Stimulated activated memory B cell treated with anti-CD40 and anti-IgM and Interleukin-4, amounts not matched to agents 10 μg/mL and 1 μg/mL and 100 μg/mL, for 72 hours (primary cell): ENCODE results near the gene TSFM.

ENCODE experiments used
- ATAC-seq: fragments of 150-1000 bp; cut with Tn5 transposase; 2 replicates; pipeline ENCODE4 v1.10.0; 2021
- H3K27ac Mint-ChIP-seq: one replicate; pipeline ENCODE4 v1.8.0; 2022; ENCODE audit warnings: mild to moderate bottlenecking, mixed read lengths
- H3K27me3 Mint-ChIP-seq: one replicate; pipeline ENCODE4 v1.8.0; 2022; ENCODE audit warnings: mixed read lengths
- H3K36me3 Mint-ChIP-seq: one replicate; pipeline ENCODE4 v1.8.0; 2022; ENCODE audit warnings: mixed read lengths
- H3K4me1 Mint-ChIP-seq: one replicate; pipeline ENCODE4 v1.8.0; 2022; ENCODE audit warnings: mixed read lengths
- H3K4me3 Mint-ChIP-seq: one replicate; pipeline ENCODE4 v1.8.0; 2022; ENCODE audit warnings: mild to moderate bottlenecking, moderate library complexity, mixed read lengths
- H3K9me3 Mint-ChIP-seq: one replicate; pipeline ENCODE4 v1.8.0; 2022; ENCODE audit warnings: mixed read lengths

The TSFM gene

DNA sequence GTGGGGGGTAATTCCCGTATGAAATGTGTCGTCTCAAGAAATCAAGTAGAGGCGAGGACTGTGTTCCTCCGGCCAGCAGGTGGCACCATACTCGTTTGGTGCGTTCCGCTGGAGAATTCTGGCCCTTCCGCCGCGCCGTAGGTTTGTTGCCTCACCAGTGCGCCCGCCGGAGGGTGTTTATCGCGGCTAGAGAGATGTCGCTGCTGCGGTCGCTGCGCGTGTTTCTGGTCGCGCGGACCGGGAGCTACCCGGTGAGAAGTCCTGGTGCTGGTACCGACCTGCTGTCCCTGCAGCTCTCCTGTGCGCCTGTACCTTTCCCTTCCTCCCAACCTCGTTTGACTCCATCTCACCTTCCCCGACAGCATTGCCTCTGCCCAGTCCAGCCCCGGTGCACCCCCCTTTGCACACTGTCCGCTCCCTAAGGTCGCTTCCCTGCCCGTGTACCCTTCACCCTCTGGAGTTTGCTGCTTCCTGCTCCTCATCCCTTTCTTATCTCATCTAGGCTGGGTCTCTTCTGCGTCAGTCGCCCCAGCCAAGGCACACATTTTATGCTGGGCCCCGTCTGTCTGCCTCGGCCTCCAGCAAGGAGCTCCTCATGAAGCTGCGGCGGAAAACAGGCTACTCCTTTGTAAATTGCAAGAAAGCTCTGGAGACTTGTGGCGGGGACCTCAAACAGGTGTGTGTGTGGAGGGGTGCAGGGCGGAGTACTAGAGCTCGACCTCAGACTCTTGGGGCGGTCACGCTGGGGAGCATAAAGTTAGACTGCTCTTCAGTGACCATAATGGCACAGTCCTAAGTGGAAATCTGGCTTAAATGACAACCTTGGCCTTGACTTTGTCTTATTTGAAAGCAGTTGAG is at the start of gene TSFM:
TSFM (plus strand) TSS at position 180 of the 858 bp plus-strand sequence; CDS start at position 195, 15 bp downstream.
- peak; percentile 94 for ATAC-seq
- Mint-ChIP-seq H3K4me1 (peaks cover 17% of the 10 kb centered on the region), H3K9me3 (no peaks in the 10 kb centered on the region), H3K27me3 (no peaks in the 10 kb centered on the region), H3K27ac (peak within 1 kb of the TSS; percentile 86), H3K4me3 (peak within 1 kb of the TSS; percentile 95), H3K36me3 (peaks cover 19% of the 10 kb centered on the region)

DNA sequence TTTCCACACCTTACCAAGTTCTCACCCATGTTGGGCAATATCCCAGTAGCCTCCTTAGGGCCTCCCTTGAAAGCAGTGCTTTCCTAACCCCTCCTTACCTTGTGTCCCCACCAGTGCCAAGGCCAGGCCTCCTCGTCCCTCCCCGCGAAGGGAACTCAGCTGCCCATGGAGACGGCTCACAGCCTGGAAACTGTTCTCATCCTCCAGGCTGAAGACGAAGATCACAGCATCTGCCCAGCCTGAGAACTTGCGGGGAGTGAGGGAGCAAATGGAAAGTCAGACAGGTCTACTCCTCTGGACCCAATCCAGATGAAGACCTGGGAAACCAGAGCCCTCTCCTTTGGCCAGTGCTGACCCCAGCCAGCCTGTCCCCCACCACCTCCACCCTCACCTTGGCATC is 48.7 kb upstream of the TSFM start:
- H3K9me3 Mint-ChIP-seq, result no peaks in the 10 kb centered on the region
- H3K27me3 Mint-ChIP-seq, result no peaks in the 10 kb centered on the region
- H3K27ac Mint-ChIP-seq, result no peak overlapping the region
- no peak overlapping the region for H3K4me3 Mint-ChIP-seq
- peaks cover 62% of the 10 kb centered on the region for H3K36me3 Mint-ChIP-seq
- no peak for ATAC-seq
- H3K4me1 Mint-ChIP-seq, result peaks cover 10% of the 10 kb centered on the region

GRCh38 chr12:57734591-57734990 is 48.0 kb upstream of the TSFM start:
- no peaks in the 10 kb centered on the region for H3K9me3 Mint-ChIP-seq

DNA sequence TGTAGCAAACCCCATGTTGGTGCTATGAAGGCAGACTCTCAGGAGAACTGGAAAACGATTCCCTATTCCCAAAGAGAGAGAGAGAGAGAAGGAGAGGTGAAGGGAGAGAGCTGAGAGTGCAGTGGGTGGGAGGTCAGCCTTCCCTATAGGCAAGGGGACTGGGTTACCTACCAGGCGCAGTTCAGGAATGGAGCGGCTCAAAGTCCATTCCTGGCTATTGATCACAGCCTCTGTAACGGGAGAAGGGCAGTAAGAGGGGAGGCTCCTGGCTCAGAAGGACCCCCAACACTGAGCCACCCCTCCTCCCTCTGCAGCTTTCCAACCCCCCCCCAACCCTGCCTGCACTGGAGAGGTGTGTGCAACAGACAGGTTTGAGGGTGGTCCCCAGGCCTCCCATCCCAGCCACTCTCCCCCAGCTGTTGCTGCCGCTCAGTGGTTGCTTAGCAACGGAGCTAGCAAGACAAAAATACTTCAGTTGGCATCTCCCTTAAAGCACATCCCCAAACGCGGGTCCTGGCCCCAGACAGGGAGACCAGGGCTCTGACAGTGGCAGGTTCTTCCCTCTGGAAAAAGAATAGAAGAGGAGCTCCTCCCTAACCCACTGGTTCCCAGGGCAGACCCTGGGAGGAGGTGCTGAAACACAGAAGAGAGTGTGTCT is 47.3 kb upstream of the TSFM start:
- ATAC-seq, result no peak
- H3K4me1 Mint-ChIP-seq, result peaks cover 24% of the 10 kb centered on the region
- H3K27ac Mint-ChIP-seq, result no peak overlapping the region
- H3K27me3 Mint-ChIP-seq, result no peaks in the 10 kb centered on the region
- H3K4me3 Mint-ChIP-seq, result no peak overlapping the region
- H3K36me3 Mint-ChIP-seq, result peaks cover 56% of the 10 kb centered on the region
- H3K9me3 Mint-ChIP-seq, result no peaks in the 10 kb centered on the region

More at GRCh38 chr12:57734591-57734990, 48.0 kb upstream of the TSFM start:
- peaks cover 16% of the 10 kb centered on the region for H3K4me1 Mint-ChIP-seq
- H3K27me3 Mint-ChIP-seq, result no peaks in the 10 kb centered on the region
- no peak overlapping the region for H3K27ac Mint-ChIP-seq
- peaks cover 56% of the 10 kb centered on the region for H3K36me3 Mint-ChIP-seq
- H3K4me3 Mint-ChIP-seq, result no peak overlapping the region
- ATAC-seq, result no peak

DNA sequence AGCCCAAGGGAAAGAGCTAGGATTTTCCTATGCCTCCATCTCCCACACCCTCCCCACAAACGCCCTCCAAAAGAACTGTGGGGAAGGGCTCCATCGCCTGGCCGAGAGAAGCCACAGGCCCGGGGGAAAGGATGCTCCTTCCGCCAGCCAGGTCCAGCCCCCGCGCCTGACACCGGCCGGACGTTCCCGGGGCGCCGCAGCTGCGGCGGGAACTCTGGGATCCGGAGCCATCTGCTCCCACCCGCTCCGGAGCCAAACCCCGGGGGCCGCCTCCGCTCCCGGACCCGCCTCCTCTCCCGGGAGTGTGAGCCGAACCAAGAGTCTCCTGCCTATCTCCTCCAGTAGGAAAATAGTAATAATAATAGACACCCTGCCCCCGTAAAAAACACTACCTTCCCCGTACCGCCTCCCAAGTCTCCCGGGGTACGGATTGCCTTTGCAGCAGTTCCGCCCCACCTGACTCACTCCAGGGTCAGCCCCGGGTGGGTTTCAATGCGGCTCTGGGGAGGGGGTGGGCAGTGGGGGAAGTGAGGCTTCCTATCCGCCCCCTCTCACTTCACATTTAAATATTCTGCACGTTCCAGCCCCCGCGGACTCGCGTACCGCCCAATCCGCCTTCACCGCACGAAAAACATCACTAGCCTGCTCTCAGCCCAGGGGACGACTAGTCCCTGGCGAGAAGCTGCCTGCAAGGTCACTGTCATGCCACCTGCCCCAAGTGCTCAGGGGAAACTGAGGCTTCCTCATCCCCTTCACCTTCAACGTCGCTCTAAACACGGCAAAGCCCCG is 46.4 kb upstream of the TSFM start:
- H3K27me3 Mint-ChIP-seq, result no peaks in the 10 kb centered on the region
- peaks cover 48% of the 10 kb centered on the region for H3K36me3 Mint-ChIP-seq
- H3K4me3 Mint-ChIP-seq, result no peak overlapping the region
- H3K9me3 Mint-ChIP-seq, result no peaks in the 10 kb centered on the region
- ATAC-seq, result no peak
- H3K27ac Mint-ChIP-seq, result no peak overlapping the region
- H3K4me1 Mint-ChIP-seq, result peaks cover 32% of the 10 kb centered on the region

- Mint-ChIP-seq H3K9me3 (no peaks in the 10 kb centered on the region), H3K4me3 (no peak overlapping the region), H3K36me3 (peaks cover 41% of the 10 kb centered on the region), H3K4me1 (peaks cover 39% of the 10 kb centered on the region), H3K27ac (no peak overlapping the region), H3K27me3 (no peaks in the 10 kb centered on the region)
- ATAC-seq, result no peak
Observed at GRCh38 chr12:57736741-57737466, 45.7 kb upstream of the TSFM start.

DNA sequence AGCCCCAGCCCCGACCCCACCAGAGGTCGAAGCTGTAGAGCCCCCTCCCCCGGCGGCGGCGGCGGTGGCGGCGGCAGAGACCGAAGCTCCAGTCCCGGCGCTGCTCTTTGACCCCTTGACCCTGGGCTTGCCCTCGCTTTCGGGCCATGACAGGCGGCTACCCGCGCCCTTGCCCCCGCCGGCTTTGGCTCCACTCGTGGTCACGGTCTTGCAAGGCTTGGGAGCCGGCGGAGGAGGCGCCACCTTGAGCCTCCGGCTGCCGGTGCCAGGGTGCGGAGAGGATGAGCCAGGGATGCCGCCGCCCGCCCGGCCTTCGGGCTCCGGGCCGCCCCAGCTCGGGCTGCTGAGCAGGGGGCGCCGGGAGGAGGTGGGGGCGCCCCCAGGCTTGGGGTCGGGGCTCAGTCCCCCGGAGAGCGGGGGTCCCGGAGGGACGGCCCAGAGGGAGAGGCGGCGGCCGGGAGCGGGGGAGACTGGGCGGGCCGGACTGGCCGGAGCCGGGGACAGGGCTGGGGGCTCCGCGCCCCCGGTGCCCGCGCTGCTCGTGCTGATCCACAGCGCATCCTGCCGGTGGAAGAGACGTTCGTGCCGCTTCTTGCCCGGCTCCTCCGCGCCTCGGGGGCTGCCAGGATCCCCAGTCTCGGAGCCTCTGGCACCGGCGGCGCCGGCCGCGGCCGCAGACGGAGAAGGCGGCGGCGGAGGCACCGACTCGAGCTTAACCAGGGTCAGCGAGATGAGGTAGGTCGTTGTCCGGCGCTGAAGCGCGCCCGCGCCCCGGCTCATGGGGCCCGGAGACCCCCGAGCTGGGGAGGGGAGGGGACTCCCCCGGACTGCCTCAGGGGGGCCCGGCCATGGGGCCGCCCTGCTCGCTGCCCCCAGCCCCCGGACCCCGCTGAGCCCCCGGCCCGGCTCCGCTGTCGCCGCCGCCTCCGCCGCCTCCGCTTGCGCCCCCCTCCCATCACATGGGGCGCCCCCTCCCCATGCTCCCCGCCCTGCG is 44.8 kb upstream of the TSFM start:
- no peaks in the 10 kb centered on the region for H3K27me3 Mint-ChIP-seq
- peaks cover 32% of the 10 kb centered on the region for H3K36me3 Mint-ChIP-seq
- peak; percentile 57 for ATAC-seq
- H3K9me3 Mint-ChIP-seq, result no peaks in the 10 kb centered on the region
- H3K27ac Mint-ChIP-seq, result no peak overlapping the region
- H3K4me3 Mint-ChIP-seq, result no peak overlapping the region
- H3K4me1 Mint-ChIP-seq, result peaks cover 48% of the 10 kb centered on the region

- Mint-ChIP-seq H3K4me1 (peaks cover 48% of the 10 kb centered on the region), H3K36me3 (peaks cover 22% of the 10 kb centered on the region), H3K4me3 (no peak within 1 kb of the TSS), H3K9me3 (no peaks in the 10 kb centered on the region), H3K27ac (no peak within 1 kb of the TSS), H3K27me3 (no peaks in the 10 kb centered on the region)
- no peak for ATAC-seq
Observed at GRCh38 chr12:57738661-57739237, 43.8 kb upstream of the TSFM start, which contains the start of gene AGAP2. TSS of gene AGAP2 (minus strand) at chr12:57738742. CDS start at chr12:57738246, 496 bp downstream.

DNA sequence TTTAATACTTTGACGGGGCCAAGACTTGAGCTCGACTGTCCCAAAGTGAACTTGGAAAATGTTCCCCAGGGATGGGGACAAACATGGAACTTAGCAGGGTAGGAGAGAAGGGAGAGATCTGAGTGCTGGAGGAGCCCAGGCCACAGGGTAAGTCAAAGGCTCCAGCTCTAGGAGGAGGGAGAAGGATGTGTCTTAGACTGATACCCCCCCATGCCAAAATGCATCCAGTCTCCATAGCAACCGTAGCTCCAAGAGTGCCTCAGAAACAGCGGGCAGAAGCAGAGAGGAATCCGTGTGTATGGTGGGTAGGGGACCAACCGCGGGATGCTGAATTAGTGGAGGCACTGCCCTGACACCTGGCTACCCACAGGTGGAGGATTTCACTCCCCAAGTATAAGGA is 43.2 kb upstream of the TSFM start:
- Mint-ChIP-seq H3K9me3 (no peaks in the 10 kb centered on the region), H3K27me3 (no peaks in the 10 kb centered on the region), H3K4me1 (peaks cover 53% of the 10 kb centered on the region), H3K4me3 (no peak overlapping the region), H3K27ac (no peak overlapping the region), H3K36me3 (peaks cover 18% of the 10 kb centered on the region)
- ATAC-seq, result no peak

GRCh38 chr12:57739914-57740538 is 42.6 kb upstream of the TSFM start:
- peaks cover 12% of the 10 kb centered on the region for H3K36me3 Mint-ChIP-seq
- H3K27ac Mint-ChIP-seq, result peak overlapping the region; percentile 87
- H3K4me3 Mint-ChIP-seq, result no peak overlapping the region
- H3K27me3 Mint-ChIP-seq, result no peaks in the 10 kb centered on the region
- H3K4me1 Mint-ChIP-seq, result peaks cover 59% of the 10 kb centered on the region
- ATAC-seq, result no peak
- no peaks in the 10 kb centered on the region for H3K9me3 Mint-ChIP-seq

- Mint-ChIP-seq H3K27ac (peak overlapping the region; percentile 87), H3K27me3 (no peaks in the 10 kb centered on the region), H3K36me3 (peaks cover 9% of the 10 kb centered on the region), H3K4me3 (peak overlapping the region; percentile 79), H3K9me3 (no peaks in the 10 kb centered on the region), H3K4me1 (peaks cover 66% of the 10 kb centered on the region)
- ATAC-seq, result peak; percentile 45
Observed at GRCh38 chr12:57740656-57741412, 41.8 kb upstream of the TSFM start.

- H3K36me3 Mint-ChIP-seq, result peaks cover 10% of the 10 kb centered on the region
- no peak for ATAC-seq
- H3K27me3 Mint-ChIP-seq, result no peaks in the 10 kb centered on the region
- H3K9me3 Mint-ChIP-seq, result no peaks in the 10 kb centered on the region
- H3K27ac Mint-ChIP-seq, result peak overlapping the region; percentile 87
- H3K4me3 Mint-ChIP-seq, result peak overlapping the region; percentile 79
- peaks cover 71% of the 10 kb centered on the region for H3K4me1 Mint-ChIP-seq
Observed at GRCh38 chr12:57741413-57741789, 41.2 kb upstream of the TSFM start.
